COLO668 (cell line): ENCODE results near the gene DCANP1.
A peak's percentile ranks its signal among the peaks of the same experiment; 100 is the strongest.

Experiments
- DNase-seq: peaks from one replicate; lab custom pipeline; 2025; ENCODE audit not compliant: unreplicated experiment; lab: John Stamatoyannopoulos, UW

Gene DCANP1

GRCh38 chr5:135481387-135481786 is 34.2 kb upstream of the DCANP1 start:
- no peak for DNase-seq

GRCh38 chr5:135480511-135480910 is 33.4 kb upstream of the DCANP1 start:
- no peak for DNase-seq

GRCh38 chr5:135478938-135479337 is 31.8 kb upstream of the DCANP1 start:
- DNase-seq = peak; percentile 7

- DNase-seq = no peak
These were observed 30.5 kb upstream of the DCANP1 start for GRCh38 chr5:135477613-135478066.

- DNase-seq = no peak
These were observed 29.8 kb upstream of the DCANP1 start for GRCh38 chr5:135476615-135477581.

DNA sequence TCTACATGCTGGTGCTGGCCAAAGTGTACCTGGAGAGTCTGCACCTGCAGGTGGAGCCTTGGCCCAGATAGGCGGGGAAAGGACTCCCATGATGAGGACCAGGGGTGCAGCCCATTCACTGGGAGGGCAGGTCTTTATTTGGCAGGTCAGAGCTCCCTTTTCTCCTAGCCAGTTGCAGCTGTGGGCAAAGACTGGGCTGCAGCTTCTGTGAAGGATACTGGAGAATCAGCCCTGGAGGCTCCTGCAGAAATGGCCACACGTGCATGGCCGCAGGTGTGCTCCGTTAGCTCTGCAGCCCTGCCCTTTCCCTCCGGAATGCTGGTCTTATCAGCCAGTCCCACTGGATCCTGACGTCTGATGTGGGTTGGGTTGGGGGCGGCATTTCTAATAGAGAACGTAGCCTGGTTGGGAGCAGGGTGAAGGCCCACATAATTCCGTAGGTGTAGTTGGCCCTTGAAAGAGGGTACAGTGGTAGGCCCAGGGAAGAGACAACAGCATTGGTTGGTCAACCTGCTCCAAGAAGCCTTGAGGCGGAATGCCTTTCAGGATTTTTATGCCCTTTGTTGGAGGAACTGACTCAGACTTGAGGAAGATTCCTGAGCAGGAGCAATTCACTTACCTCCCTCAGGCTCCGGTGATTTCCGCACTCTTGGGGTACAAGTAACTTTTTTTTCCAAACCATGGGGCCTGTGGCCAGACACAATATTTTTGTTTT is 27.0 kb upstream of the DCANP1 start:
- no peak for DNase-seq

DNA sequence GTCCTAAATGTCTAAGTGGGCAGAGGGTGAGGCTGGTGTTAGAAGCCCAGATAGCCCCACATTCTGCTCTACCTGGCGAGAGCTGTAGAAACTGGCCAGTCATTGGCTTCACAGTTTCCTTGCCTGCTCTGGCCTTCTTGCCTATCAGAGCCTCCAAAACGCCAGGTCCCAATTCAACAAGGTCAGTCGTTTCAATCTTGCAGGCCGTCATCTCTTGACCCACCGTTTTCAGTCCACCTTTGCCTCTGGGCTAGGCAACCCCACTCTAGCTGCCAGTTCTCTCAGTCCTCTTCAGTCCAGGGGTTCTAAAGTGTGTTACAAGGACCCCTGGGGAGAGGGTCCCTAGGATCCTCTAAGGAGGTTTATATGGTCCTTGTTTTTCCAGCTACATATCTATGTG is 25.0 kb upstream of the DCANP1 start:
- no peak for DNase-seq

DNA sequence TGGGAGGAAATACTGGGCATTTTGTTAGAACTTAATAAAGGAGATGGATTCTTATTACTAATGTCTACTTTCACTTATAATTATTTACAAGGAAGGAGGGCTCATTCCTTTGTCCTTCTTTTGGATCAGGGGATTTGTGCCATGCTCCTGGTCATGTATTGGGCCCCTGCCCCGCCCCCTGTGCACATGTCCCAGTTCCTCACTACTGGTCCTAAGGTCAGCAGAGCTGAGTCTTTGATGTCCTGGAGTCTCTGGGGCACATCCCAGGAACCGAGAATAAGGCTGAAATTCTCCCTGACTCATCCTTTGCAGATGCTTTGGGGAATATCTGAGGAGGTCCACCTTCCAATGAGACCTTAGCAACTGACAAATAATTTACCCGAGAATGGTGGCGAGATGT is 24.6 kb upstream of the DCANP1 start:
- DNase-seq = no peak

DNA sequence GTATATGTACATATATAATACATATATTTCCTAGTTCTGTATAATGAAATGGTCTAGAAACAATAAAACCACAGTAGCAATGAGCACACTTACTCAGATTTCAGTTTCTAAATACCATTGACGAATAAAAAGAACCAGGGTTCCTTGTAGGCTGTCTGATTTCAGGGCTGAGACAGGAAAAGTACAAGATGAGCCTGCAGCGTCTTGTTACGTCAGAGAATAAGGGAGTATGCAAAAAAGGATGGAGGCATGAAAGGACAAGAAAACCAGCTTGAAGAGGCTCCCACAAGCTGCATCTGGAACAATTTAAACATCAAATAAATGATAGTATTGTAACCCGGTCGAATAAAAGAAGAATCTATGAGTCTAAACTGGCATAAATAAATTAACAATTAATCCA is 22.8 kb upstream of the DCANP1 start:
- DNase-seq = no peak

- DNase-seq = no peak
These were observed 21.4 kb upstream of the DCANP1 start for GRCh38 chr5:135468541-135468940.

DNA sequence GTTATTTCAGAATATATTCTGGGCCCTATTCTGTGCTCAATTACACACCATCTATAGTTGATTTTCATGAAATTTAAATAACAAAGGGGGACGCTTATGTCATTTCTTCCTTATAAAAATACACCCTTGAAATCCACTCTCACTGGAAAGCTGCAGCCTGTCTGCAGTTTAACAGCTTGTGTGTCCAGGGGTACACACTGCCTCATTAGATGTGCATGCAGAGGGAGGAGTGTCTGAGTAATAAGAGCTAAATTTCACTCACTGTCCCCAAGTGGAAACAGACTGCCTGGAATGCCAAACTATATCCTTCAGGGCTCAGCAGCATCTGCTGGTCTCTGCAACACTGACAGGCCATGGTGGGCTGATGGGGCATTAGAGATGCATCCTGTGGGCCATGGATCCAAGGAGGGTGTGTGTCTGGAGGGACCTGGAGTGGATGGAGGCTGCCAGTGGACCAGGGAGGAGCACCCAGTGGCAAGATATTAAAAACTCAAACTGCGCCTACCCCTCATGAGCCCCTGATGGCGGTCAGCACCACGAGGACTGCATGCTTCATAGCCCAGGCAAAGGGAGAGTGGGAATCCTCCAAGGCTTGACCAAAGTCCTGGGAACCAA is 20.8 kb upstream of the DCANP1 start:
- DNase-seq = no peak

DNA sequence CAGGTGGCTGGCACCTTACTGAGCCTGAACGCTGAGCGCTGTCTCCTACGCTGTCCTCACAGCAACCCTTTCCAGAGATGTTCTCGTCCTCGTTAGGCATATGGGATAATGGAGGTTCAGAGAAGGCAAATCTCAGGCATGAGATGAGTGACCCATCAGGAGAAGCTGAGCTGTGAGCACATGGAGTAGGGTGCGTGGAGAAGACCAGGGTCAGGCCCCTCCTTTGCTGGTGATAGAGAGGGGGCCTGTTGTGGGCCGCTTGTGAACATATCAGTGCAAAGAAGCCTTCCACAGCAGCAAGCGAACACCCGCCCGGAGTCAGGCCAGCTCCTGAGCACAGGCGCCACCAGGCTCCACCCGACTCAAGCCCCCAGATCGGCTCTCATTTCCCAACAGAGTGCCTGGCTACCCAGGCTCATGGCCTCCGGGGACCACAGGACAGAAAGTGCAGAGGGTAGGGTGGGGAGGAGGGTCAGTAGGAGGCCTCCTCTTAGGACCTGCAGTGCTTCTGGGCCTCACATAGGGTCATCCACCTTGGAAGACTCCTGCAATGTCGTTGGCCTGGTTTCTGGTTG is 20.0 kb upstream of the DCANP1 start:
- no peak for DNase-seq

DNA sequence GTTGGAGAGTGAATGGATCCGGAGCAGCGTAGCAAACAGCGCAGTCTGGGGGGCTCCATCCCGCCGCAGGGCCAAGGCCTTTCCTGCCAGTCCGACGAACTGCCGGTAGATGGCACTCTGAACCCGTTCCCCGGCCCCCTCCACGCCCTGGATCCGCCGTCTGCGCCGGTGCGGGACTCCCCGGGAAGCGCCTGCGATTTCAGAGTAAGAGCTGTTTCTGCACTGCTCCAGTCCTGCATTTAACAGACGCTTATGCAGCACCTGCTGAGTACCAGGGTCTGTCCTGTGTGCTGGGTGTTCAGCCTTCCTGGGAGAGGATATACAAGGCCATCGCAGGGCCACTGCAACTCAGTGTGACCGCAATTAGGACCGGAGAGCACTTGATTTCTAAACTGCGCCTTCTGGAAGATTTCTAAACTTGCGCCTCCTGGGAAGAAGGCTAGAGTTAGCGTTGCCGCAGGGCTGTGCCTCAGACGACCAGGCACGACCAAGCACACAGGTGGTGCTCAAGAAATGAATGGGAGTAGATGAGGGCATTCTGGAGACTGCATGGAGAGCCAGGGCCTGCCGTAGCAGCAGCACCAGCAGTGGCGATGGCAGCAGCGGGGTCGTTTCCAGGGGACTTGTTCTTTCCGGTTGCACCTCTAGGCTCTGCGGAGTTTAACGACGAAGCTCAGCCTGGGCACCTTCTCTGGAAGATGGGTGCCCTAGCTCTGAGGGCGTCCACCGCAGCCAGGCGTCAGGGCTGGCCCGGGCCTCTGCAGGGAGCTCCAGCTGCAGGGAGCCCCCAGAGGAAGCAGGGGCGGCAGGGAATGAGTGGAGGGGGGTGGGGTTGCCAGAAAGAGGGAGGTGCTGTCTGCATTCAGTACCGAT is 19.3 kb upstream of the DCANP1 start:
- DNase-seq = peak; percentile 53

- DNase-seq = no peak
These were observed 18.4 kb upstream of the DCANP1 start for GRCh38 chr5:135465391-135466122.

DNA sequence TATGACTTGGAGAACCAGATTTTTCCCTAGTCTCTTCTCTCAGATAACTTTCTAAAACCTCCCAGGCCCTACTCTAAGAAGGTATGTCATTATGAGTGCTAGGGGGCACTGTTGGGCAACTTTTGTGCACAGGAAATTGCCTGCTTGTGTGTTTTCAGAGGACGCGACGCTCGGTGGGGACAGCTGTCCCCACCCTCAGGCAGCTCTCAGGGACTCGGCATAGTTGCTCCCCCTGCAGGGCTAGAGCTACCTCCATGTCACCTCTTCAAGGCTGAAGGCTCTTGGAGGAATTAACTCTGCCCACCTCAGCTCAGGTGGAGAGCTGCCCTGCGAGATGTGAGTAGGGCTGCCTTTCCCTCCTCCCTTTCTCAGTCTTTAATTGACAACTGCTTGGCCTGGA is 15.2 kb upstream of the DCANP1 start:
- DNase-seq = peak; percentile 51

DNA sequence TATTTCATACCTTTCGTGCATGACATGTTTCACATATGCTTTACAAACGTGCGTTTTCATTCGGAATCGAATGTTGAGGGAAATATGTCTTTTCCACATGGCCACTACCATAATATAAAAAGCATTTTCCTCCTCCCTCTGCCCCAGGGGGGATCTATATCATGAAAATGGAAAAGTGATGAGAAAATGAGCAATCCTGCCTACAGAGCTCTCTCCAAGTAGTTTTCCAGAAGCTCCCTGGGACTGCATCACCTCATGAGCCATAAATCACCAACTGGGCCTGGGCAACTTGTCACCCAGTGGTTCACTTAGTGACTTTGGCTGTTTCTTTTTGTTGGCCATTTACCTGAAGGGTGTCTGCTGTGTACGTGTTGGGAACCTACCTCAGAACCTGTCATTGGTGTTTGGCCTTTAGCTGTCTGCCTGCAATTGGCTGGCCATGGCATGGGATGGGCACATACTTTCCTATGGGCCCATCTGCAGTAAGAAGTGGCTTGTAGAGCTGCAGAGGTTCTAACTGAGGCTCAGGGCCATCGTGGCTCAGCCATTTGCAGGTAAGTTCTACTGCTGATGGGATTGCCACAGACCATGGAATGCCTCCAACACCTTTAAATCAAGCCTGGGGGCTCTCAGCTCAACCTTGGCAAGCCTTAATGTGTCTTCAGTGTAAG is 14.5 kb upstream of the DCANP1 start:
- DNase-seq = no peak

DNA sequence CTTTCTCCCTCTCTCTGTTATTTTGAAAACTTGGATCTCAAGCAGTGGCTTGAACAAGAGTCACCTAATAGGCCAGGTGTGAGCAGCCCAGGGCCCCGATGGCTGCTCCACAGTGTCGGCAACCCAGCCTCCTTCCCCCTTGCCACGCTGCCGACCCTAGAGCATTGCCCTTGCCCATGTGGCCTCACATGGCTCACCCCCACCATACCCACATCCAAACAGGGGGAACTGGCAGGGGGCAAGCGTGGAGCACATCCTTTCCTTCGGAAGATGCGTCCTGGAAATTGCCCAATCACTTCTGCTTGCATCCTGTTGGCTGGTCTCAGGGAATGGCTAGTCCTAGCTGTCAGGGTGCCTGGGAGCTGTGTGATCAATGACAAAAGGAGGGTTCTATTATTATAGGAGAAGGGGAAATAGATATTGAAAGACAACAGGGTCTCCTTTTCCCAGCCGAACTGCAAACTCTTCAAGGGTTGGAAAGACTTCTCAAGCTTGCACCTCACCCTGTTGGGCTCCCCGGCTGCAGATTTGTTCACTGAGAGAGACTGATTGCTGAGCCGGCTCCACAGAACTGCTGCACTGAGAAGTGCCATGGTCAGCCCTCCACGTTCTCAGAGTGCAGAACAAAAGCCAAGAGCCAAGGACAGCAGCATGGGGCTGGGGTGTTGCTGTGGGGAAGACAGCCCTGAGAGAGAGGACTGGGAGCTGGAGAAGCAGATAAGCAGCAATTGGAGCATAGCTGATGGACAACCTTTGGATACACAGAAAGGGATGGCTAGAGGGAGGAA is 13.3 kb upstream of the DCANP1 start:
- no peak for DNase-seq

DNA sequence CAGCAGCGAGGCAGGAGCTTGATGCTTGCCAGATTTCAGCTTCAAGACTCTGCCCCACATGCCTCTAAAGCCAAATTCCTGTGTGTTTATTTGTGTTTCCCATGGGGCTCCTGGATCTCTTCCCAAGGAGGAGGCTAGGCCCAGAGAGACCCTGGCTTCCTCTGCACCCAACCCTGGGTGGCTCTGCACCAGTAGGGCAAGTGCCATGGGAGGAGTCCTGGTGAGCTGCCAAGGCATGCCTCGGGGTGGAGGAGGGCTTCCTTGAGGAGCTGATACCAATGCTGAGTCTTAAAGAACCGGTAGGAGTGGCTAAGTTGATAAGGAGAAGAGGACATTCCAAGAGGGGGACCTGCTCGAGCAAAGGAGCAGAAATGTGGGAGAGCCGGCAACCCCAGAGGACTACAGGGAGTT is 11.8 kb upstream of the DCANP1 start:
- DNase-seq = no peak
